ENCODE measurements around the gene TFF2. TPM values are rescaled to one million over a fixed set of nuclear protein-coding genes. Genes with fewer than 3 reads are reported as not detected.
A peak's percentile ranks its signal among the peaks of the same experiment; 100 is the strongest.

Gene TFF2
- total and polyA plus RNA-seq, 11 donors = not detected

GRCh38 chr21:42300956-42301355 lies 49.8 kb downstream of the TFF2 start:
- Histone ChIP-seq H3K27ac (peak overlapping the region in 10 of 12 donors; percentile 69 to 90 (median 76)), H3K9me3 (no peaks in the 10 kb centered on the region), H3K4me3 (no peak overlapping the region), H3K4me1 (peaks cover 0 to 41% (median 19%) of the 10 kb centered on the region in 12 donors), H3K36me3 (peaks cover 0 to 13% (median 4%) of the 10 kb centered on the region in 9 donors), H3K27me3 (no peaks in the 10 kb centered on the region)
- intact Hi-C loops (cut with DNase I) = loop anchor here in 3 of 10 donors (5.0 to 10.0 kb wide), 3 partner anchors 66 to 139 kb away; no protein-coding TSS in a partner anchor
- 88 to 95% (median 91%) methylated on average over 9 of the region's 9 CpGs for WGBS, 4 donors
- ATAC-seq = no peak
- DNase-seq = peak in 1 of 5 donors; percentile 17
- TF ChIP-seq, protein P1, sequence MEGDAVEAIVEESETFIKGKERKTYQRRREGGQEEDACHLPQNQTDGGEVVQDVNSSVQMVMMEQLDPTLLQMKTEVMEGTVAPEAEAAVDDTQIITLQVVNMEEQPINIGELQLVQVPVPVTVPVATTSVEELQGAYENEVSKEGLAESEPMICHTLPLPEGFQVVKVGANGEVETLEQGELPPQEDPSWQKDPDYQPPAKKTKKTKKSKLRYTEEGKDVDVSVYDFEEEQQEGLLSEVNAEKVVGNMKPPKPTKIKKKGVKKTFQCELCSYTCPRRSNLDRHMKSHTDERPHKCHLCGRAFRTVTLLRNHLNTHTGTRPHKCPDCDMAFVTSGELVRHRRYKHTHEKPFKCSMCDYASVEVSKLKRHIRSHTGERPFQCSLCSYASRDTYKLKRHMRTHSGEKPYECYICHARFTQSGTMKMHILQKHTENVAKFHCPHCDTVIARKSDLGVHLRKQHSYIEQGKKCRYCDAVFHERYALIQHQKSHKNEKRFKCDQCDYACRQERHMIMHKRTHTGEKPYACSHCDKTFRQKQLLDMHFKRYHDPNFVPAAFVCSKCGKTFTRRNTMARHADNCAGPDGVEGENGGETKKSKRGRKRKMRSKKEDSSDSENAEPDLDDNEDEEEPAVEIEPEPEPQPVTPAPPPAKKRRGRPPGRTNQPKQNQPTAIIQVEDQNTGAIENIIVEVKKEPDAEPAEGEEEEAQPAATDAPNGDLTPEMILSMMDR (IDR thresholded peaks at IDR 0.05) = no peak
- no peak for TF ChIP-seq POLR2A (IDR thresholded peaks at IDR 0.05)

- DNase-seq (peak in 1 of 5 donors; percentile 14), ATAC-seq (no peak)
- Histone ChIP-seq H3K27me3 (no peaks in the 10 kb centered on the region), H3K9me3 (no peaks in the 10 kb centered on the region), H3K36me3 (peaks cover 0 to 18% (median 5%) of the 10 kb centered on the region in 9 donors), H3K4me1 (peaks cover 0 to 41% (median 19%) of the 10 kb centered on the region in 12 donors), H3K4me3 (no peak overlapping the region), H3K27ac (peak overlapping the region in 9 of 12 donors; percentile 31 to 90 (median 73))
- no peak for TF ChIP-seq POLR2A (IDR thresholded peaks at IDR 0.05)
- TF ChIP-seq, protein P1 (IDR thresholded peaks at IDR 0.05) = no peak
- WGBS, 4 donors = 76 to 95% (median 79%) methylated on average over 3 to 7 of the region's 7 CpGs
- intact Hi-C loops (cut with DNase I) = loop anchor here in 3 of 10 donors (5.0 to 10.0 kb wide), 3 partner anchors 65 to 138 kb away; no protein-coding TSS in a partner anchor
Observed at GRCh38 chr21:42300045-42300583, 50.7 kb downstream of the TFF2 start.

DNA sequence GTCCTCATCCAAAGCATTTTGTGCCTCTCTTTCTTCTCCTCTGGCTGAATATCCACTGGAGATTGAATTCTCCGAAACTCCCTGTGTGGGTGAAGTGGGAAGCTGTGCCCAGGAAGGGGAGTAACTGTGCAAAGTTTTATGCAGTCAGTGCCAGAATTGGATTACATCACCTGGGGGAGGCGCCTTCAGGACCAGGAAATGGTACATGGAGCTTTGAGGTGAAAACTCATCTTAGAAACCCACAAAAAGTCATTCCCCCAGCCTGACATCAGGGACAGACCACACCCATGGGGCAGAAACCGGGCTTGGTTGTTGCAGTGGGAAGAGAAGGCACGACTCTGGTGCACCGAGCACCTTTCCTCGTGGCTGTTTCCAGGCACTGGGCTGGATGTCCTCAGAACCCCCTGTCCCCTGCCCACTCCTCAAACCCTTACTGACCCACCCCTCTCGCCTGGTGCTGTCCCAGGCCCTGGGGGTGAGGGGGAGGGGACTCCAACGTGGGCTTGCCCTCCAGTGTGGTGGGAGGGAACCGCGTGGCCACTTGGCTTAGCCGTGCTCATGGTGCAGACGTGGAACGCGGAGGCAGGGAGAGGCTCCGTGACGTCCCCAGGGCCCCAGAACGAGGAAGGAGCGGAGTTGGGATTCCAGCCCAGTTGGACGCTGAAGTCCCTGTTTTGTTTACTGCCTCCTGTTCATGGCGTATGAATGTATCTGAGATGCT lies 51.3 kb downstream of the TFF2 start:
- Histone ChIP-seq H3K4me1 (peaks cover 0 to 41% (median 19%) of the 10 kb centered on the region in 12 donors), H3K9me3 (no peaks in the 10 kb centered on the region), H3K27ac (peak overlapping the region in 11 of 12 donors; percentile 31 to 90 (median 62)), H3K36me3 (peaks cover 0 to 23% (median 9%) of the 10 kb centered on the region in 9 donors), H3K27me3 (no peaks in the 10 kb centered on the region), H3K4me3 (no peak overlapping the region)
- ATAC-seq (peak in 3 of 4 donors; percentile 25 to 78 (median 41)), DNase-seq (peak in 4 of 5 donors; percentile 34 to 67 (median 49))
- TF ChIP-seq, protein P1 (IDR thresholded peaks at IDR 0.05) = no peak
- TF ChIP-seq POLR2A (IDR thresholded peaks at IDR 0.05) = no peak
- intact Hi-C loops (cut with DNase I) = loop anchor here in 3 of 10 donors (5.0 to 10.0 kb wide), 4 partner anchors 37 to 137 kb away; no protein-coding TSS in a partner anchor
- 46 to 64% (median 59%) methylated on average over 17 to 20 of the region's 20 CpGs for WGBS, 4 donors

DNA sequence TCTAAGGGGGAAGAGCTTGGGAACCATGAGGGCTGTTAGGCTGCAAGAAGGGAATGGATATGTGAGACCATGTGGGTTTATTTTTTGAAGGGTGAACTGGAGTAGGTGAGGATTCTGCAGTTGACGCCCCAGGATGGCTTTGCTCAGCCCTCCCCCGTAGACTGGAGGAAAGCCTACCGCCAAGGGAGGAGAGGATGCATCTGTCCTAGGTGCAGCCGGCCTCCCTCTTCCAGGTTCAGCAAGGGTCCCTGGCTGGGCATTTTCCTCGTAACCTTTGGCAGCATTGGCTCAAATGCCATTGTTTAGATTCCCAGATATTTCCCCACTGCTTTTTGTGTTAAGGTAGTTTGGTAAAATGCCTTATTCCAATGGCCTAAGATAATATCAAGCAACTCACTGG lies 52.1 kb downstream of the TFF2 start:
- H3K4me1 ChIP-seq = peaks cover 0 to 41% (median 19%) of the 10 kb centered on the region in 12 donors
- WGBS, 4 donors = 64 to 80% (median 70%) methylated on average over 5 of the region's 5 CpGs
- intact Hi-C loops (cut with DNase I) = loop anchor here in 1 of 10 donors (5.0 kb wide), 1 partner anchor 36 kb away; no protein-coding TSS in a partner anchor
- ATAC-seq (no peak), DNase-seq (no peak)
- H3K4me3 ChIP-seq = no peak overlapping the region
- H3K36me3 ChIP-seq = peaks cover 0 to 24% (median 9%) of the 10 kb centered on the region in 9 donors
- H3K27ac ChIP-seq = peak overlapping the region in 6 of 12 donors; percentile 53 to 90 (median 75)
- no peak for TF ChIP-seq POLR2A (IDR thresholded peaks at IDR 0.05)
- TF ChIP-seq, protein P1 (IDR thresholded peaks at IDR 0.05) = no peak
- no peaks in the 10 kb centered on the region for H3K9me3 ChIP-seq
- no peaks in the 10 kb centered on the region for H3K27me3 ChIP-seq
